Colonic mucosa (tissue), 4 donors: ENCODE results near the gene SSNA1. TPM values are rescaled to one million over a fixed set of nuclear protein-coding genes. Genes with fewer than 3 reads are reported as not detected.

Experiments
- DNase-seq: peaks from one replicate; pipeline ENCODE4 v3.0.0-alpha.2; 2020
- H3K27ac ChIP-seq: fragments of 200-600 bp; one replicate; pipeline ENCODE4 v1.8.0; 2021
- H3K27me3 ChIP-seq: fragments of 200-600 bp; one replicate; pipeline ENCODE4 v1.8.0; 2021
- H3K36me3 ChIP-seq: fragments of 200-600 bp; one replicate; pipeline ENCODE4 v1.8.0; 2021
- H3K4me1 ChIP-seq: fragments of 200-600 bp; one replicate; pipeline ENCODE4 v1.8.0; 2021; ENCODE audit warnings: mild to moderate bottlenecking
- H3K4me3 ChIP-seq: fragments of 200-600 bp; one replicate; pipeline ENCODE4 v1.8.0; 2021
- H3K9ac ChIP-seq, 2 donors: one replicate each; pipeline ENCODE4 v1.7.0; 2013; ENCODE audit warnings: control low read depth in 2 of 2, low read depth in 2 of 2, low read length in 2 of 2
- H3K9me3 ChIP-seq: fragments of 200-600 bp; one replicate; pipeline ENCODE4 v1.8.0; 2021
- intact Hi-C: fragments of 100-400 bp; cut with DNase I; formaldehyde crosslinking; loops from one replicate; pipeline ENCODE4 v1.14.1; 2022
- total RNA-seq, 2 donors: library from RNA; stranded (reverse); fragmentation: NEBNext Ultra II Directional in 1 of 2; extraction: Animal tissue kit (Norgen Biotek cat#: 25700) in 1 of 2; gene quantifications; one replicate each; pipeline ENCODE4 v1.2.1, GENCODE V29; 2021
- TF ChIP-seq, protein P1 (sequence below): fragments of 200-600 bp; IDR thresholded peaks from one replicate; pipeline ENCODE4 v1.8.0; 2022; ENCODE audit warnings: antibody characterized with exemption, mild to moderate bottlenecking
- donor health status: healthy.
- donor health status: DM: no; HTN: no; CAD: no.
- donor health status: DM: no; HTN: no; CAD: no.

Gene SSNA1
- total RNA-seq, 2 donors from 2014 or later, result 60.0 to 100 TPM

GRCh38 chr9:137141050-137141810 lies 47.2 kb upstream of the SSNA1 start:
- TF ChIP-seq, protein P1, sequence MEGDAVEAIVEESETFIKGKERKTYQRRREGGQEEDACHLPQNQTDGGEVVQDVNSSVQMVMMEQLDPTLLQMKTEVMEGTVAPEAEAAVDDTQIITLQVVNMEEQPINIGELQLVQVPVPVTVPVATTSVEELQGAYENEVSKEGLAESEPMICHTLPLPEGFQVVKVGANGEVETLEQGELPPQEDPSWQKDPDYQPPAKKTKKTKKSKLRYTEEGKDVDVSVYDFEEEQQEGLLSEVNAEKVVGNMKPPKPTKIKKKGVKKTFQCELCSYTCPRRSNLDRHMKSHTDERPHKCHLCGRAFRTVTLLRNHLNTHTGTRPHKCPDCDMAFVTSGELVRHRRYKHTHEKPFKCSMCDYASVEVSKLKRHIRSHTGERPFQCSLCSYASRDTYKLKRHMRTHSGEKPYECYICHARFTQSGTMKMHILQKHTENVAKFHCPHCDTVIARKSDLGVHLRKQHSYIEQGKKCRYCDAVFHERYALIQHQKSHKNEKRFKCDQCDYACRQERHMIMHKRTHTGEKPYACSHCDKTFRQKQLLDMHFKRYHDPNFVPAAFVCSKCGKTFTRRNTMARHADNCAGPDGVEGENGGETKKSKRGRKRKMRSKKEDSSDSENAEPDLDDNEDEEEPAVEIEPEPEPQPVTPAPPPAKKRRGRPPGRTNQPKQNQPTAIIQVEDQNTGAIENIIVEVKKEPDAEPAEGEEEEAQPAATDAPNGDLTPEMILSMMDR, result no peak
- no peaks in the 10 kb centered on the region for H3K36me3 ChIP-seq
- H3K9ac ChIP-seq, result no peak overlapping the region
- intact Hi-C loops, result no loop called here
- DNase-seq, result no peak
- H3K9me3 ChIP-seq, result no peaks in the 10 kb centered on the region
- peaks cover 48% of the 10 kb centered on the region for H3K27me3 ChIP-seq
- no peaks in the 10 kb centered on the region for H3K4me1 ChIP-seq
- H3K4me3 ChIP-seq, result no peak overlapping the region
- no peak overlapping the region for H3K27ac ChIP-seq

DNA sequence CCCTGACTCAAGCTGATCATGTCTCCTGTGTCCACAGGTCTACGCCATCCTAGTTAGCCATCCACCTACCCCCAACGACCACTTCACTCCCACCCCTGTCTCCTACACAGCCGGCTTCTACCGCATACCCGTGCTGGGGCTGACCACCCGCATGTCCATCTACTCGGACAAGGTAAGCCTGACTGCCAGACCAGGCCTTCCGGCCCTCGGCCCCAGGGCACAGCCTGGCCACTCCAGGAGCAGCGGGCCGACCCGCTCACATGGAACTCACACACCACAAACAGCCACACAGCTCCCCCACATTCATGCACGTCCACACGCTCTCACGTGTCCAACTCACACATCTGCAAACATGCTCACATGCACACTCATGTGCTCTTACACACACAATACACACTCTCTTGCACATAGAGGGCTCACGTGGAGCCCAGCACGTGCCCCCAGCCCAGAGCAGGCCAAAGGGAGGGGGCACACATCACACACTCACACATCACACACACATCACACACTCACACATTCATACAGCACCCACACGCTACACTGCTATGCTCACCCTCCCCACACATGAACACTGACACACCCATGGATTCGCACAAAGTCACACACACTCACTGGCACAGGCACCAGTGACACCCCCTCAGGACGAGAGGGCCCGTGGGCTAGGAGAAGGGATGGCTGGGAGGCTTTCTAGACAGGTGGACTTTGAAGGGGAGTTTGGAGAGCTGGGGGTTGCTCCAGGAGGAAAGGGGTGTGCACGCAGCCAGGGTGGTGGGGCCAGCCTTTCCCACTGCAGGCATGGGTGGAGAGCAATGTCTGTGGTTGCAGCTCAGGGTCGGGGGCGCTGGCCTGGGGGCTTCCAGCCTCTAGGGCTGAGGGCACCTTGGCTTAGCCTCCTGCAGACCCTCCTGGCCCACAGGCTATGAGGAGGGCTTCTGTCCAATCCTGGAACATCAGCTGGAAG lies 46.2 kb upstream of the SSNA1 start:
- no peak for DNase-seq
- Histone ChIP-seq H3K9me3 (no peaks in the 10 kb centered on the region), H3K27ac (no peak overlapping the region), H3K4me1 (no peaks in the 10 kb centered on the region), H3K27me3 (peaks cover 40% of the 10 kb centered on the region), H3K36me3 (no peaks in the 10 kb centered on the region), H3K9ac (no peak overlapping the region), H3K4me3 (no peak overlapping the region)
- intact Hi-C loops, result no loop called here
- TF ChIP-seq, protein P1, result no peak

DNA sequence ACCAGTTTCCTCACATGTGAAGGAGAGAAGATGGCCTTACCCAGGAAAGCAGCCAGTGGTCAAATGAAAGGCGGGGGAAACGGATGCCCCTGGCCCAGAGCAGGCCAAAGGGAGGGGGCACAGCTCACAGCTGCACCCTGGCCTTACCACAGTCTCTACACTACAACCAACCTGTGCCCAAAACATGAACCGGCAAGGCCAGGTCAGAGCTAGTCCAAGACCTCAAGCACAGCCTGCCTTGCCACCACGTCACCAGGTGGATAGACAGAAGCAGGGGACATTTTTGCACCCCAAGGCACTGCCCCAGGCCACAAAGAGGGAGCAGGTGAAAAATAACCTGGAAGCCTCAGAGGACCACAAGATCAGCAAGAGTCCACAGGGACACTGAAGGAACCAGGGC lies 45.0 kb upstream of the SSNA1 start:
- H3K9ac ChIP-seq, result no peak overlapping the region
- peaks cover 32% of the 10 kb centered on the region for H3K27me3 ChIP-seq
- H3K27ac ChIP-seq, result no peak overlapping the region
- TF ChIP-seq, protein P1, result no peak
- no peak overlapping the region for H3K4me3 ChIP-seq
- intact Hi-C loops, result no loop called here
- no peak for DNase-seq
- H3K9me3 ChIP-seq, result no peaks in the 10 kb centered on the region
- H3K36me3 ChIP-seq, result no peaks in the 10 kb centered on the region
- H3K4me1 ChIP-seq, result no peaks in the 10 kb centered on the region

- Histone ChIP-seq H3K27me3 (peaks cover 14% of the 10 kb centered on the region), H3K9me3 (no peaks in the 10 kb centered on the region), H3K4me1 (no peaks in the 10 kb centered on the region), H3K27ac (no peak overlapping the region), H3K36me3 (no peaks in the 10 kb centered on the region), H3K4me3 (no peak overlapping the region), H3K9ac (no peak overlapping the region)
- TF ChIP-seq, protein P1, result no peak
- intact Hi-C loops, result no loop called here
- DNase-seq, result no peak
Measured at GRCh38 chr9:137145731-137146526, 42.5 kb upstream of the SSNA1 start.

DNA sequence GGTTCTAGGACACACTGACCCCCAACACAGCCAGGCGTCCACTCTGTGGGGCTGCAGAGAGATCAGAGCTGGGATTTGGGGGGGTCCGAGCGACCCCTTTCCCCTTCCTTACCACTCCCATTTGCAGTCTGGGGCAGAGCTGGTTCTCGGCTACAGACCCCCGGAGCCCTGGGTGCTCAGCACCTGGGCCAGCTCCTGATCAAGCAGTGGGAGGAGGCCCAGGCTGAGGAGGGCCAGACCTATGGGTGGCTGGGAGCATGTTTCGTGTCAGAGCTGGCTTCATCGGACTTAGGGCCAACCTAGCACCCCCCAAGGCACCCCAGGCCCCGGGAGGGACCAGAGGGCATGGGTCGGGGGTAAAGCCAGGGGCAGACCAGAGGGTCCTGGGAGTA lies 42.0 kb upstream of the SSNA1 start:
- H3K4me1 ChIP-seq, result no peaks in the 10 kb centered on the region
- no peak overlapping the region for H3K4me3 ChIP-seq
- intact Hi-C loops, result no loop called here
- TF ChIP-seq, protein P1, result no peak
- no peak for DNase-seq
- no peaks in the 10 kb centered on the region for H3K9me3 ChIP-seq
- peaks cover 9% of the 10 kb centered on the region for H3K27me3 ChIP-seq
- H3K9ac ChIP-seq, result no peak overlapping the region
- no peak overlapping the region for H3K27ac ChIP-seq
- H3K36me3 ChIP-seq, result no peaks in the 10 kb centered on the region
